ENCODE data around the gene KCNJ16.

Gene KCNJ16

GRCh38 chr17:70169709-70170597 is 94.9 kb downstream of the KCNJ16 start:
- DNase-seq (ENCODE audit: low read depth), result no peak

GRCh38 chr17:70171159-70171558 is 96.1 kb downstream of the KCNJ16 start:
- DNase-seq (ENCODE audit: low read depth), result no peak

- DNase-seq (ENCODE audit: low read depth), result no peak
Observed at GRCh38 chr17:70172449-70172848, 97.4 kb downstream of the KCNJ16 start.

GRCh38 chr17:70172923-70173322 is 97.9 kb downstream of the KCNJ16 start:
- no peak for DNase-seq (ENCODE audit: low read depth)

GRCh38 chr17:70173681-70174080 is 98.7 kb downstream of the KCNJ16 start:
- DNase-seq (ENCODE audit: low read depth), result no peak

- DNase-seq (ENCODE audit: low read depth), result no peak
Observed at GRCh38 chr17:70181376-70181775, 106.4 kb downstream of the KCNJ16 start.

- no peak for DNase-seq (ENCODE audit: low read depth)
Observed at GRCh38 chr17:70181866-70182265, 106.8 kb downstream of the KCNJ16 start.

- DNase-seq (ENCODE audit: low read depth), result no peak
Observed at GRCh38 chr17:70183508-70183907, 108.5 kb downstream of the KCNJ16 start.

- DNase-seq (ENCODE audit: low read depth), result no peak
Observed at GRCh38 chr17:70184207-70184606, 109.2 kb downstream of the KCNJ16 start.

GRCh38 chr17:70184770-70185169 is 109.7 kb downstream of the KCNJ16 start:
- DNase-seq (ENCODE audit: low read depth), result no peak
